GM06990 (cell line): Measurements from ENCODE around the gene PDLIM3.
"Not testable (repeated sequence)": the region's sequence is repeated elsewhere in the genome, so short reads cannot be mapped to it uniquely, and the experiment has no call there.

ENCODE experiments used
- DNase-seq: peaks from one replicate; pipeline ENCODE4 v3.0.0-alpha.2; 2011; ENCODE audit not compliant: insufficient read length; ENCODE audit errors: extremely low read depth
- H3K27me3 ChIP-seq: replicated peaks from 2 replicates; pipeline ENCODE4 v1.6.0; 2011; ENCODE audit warnings: low read length; ENCODE audit not compliant: control insufficient read depth, insufficient read depth
- H3K36me3 ChIP-seq: 2 replicates; pipeline ENCODE4 v1.5.1; 2011; ENCODE audit warnings: low read length; ENCODE audit not compliant: control insufficient read depth, insufficient read depth
- H3K4me3 ChIP-seq: replicated peaks from 2 replicates; pipeline ENCODE4 v1.5.1; 2011; ENCODE audit warnings: low read depth, mild to moderate bottlenecking, control low read depth, low read length
- TF ChIP-seq, protein P1 (sequence below): IDR thresholded peaks from 2 replicates; pipeline ENCODE4 v1.5.1; 2011; ENCODE audit warnings: low read length, control low read depth, mild to moderate bottlenecking, inconsistent platforms; ENCODE audit not compliant: insufficient read depth, poor library complexity, severe bottlenecking

PDLIM3 gene

DNA sequence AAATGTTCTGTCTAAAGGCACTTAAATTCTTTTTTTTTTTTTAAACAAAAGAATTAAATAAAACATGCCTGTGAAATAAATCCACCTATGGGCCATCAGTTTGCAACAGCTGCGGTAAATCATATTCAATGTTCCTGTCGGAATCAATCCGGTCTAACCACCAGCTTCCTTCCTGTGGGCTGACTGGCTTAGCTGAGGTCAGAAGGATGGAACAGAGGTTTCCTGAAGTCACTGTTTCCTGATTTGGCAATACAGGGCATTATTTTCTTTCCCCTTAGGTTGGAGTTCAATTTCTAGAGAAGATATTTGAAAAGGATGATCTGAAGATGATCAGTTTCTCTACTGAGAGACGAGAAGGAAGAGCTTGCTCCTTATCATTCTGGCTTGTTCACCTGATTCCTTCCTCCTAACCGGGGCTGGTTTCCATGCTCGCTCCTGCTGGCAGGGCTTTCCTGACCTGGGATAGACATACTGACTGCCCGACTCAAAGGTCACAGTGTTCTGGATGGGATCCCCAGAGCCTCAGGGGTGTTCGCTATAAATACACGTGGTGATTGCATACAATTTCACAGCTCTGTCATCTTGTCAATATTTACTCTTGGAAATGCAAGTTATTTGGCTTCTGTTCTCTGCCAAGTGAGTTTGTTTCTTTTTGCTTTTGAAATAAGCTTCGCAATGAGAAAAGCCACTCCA lies 21.7 kb downstream of the PDLIM3 start:
- Histone ChIP-seq H3K4me3 (no peak overlapping the region), H3K36me3 (no peaks in the 10 kb centered on the region), H3K27me3 (no peaks in the 10 kb centered on the region)
- peak; percentile 18 for DNase-seq
- TF ChIP-seq, protein P1, sequence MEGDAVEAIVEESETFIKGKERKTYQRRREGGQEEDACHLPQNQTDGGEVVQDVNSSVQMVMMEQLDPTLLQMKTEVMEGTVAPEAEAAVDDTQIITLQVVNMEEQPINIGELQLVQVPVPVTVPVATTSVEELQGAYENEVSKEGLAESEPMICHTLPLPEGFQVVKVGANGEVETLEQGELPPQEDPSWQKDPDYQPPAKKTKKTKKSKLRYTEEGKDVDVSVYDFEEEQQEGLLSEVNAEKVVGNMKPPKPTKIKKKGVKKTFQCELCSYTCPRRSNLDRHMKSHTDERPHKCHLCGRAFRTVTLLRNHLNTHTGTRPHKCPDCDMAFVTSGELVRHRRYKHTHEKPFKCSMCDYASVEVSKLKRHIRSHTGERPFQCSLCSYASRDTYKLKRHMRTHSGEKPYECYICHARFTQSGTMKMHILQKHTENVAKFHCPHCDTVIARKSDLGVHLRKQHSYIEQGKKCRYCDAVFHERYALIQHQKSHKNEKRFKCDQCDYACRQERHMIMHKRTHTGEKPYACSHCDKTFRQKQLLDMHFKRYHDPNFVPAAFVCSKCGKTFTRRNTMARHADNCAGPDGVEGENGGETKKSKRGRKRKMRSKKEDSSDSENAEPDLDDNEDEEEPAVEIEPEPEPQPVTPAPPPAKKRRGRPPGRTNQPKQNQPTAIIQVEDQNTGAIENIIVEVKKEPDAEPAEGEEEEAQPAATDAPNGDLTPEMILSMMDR, result no peak

DNA sequence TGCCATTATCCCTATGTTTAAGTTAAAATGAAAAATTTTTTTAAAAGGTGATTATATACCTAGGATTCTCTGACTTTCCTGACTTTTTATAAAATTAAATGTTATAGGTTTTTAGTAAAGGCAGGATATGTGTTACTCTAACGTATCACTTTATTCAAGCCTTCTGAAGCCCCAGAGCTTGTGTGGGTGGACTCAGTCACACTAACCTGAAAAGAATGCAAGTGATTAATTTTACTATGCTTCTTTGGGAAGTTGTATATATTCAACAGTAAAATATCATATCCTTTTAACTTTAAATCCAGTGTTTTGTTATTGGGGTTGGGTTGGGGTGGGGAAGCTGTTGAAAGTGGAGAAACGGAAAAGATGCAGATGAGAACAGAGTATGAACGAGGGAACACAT lies 22.8 kb downstream of the PDLIM3 start:
- Histone ChIP-seq H3K4me3 (no peak overlapping the region), H3K27me3 (no peaks in the 10 kb centered on the region), H3K36me3 (no peaks in the 10 kb centered on the region)
- TF ChIP-seq, protein P1, result no peak
- DNase-seq, result no peak

DNA sequence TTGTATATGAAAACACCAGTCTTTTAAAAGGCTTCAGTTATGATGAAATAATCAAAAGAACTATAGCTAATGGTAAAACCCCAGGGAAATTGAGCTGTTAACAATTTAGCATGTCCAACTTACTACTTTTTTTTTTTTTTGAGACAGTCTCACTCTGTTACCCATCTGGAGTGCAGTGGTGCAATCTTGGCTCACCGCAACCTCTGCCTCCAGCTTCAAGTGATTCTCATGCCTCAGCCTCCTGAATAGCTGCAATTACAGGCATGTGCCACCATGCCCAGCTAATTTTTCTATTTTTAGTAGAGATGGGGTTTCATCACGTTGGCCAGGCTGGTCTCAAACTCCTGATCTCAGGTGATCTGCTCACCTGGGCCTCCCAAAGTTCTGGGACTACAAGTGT lies 24.1 kb downstream of the PDLIM3 start:
- not testable (repeated sequence) for H3K27me3 ChIP-seq, H3K36me3 ChIP-seq, DNase-seq, H3K4me3 ChIP-seq

DNA sequence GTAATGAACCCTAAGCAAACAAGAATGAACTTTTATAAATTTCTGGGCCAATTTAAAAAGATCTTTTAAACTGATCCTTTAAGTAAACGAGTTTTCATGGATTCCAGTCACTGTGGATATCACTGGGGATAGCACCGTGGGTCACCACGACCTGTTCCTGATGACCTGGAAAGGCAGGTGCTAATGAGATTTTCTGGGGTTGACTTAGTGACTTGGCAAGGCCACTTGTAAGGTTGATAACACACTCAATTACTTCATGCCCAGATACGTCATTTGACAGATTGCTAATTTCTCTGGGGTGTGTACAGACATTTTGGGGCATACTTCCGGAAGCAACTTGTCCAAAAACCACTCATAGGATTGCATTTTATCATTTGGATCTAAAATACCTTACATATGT lies 24.5 kb downstream of the PDLIM3 start:
- H3K4me3 ChIP-seq, result no peak overlapping the region
- TF ChIP-seq, protein P1, result no peak
- H3K36me3 ChIP-seq, result no peaks in the 10 kb centered on the region
- H3K27me3 ChIP-seq, result no peaks in the 10 kb centered on the region
- no peak for DNase-seq

DNA sequence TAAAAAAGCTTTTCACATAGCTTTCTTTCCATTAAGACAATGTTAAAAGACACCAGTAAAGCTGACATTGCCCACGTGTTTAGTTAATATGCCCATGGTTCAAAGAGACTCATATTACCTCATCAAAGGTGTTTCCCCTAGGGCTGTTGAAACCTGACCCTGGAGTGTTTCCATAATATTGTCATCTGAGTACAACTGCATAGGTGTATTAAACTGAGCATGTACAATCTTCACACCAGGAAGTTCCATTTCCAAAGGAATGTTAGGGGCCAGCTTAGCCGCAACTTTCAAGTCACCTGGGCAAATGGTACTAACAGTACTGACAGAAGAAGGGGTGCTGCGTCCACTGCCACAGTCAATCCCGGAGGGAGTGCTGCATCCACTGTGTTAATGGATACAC lies 27.1 kb downstream of the PDLIM3 start:
- TF ChIP-seq, protein P1, result no peak
- Histone ChIP-seq H3K36me3 (no peaks in the 10 kb centered on the region), H3K27me3 (no peaks in the 10 kb centered on the region), H3K4me3 (no peak overlapping the region)
- no peak for DNase-seq

DNA sequence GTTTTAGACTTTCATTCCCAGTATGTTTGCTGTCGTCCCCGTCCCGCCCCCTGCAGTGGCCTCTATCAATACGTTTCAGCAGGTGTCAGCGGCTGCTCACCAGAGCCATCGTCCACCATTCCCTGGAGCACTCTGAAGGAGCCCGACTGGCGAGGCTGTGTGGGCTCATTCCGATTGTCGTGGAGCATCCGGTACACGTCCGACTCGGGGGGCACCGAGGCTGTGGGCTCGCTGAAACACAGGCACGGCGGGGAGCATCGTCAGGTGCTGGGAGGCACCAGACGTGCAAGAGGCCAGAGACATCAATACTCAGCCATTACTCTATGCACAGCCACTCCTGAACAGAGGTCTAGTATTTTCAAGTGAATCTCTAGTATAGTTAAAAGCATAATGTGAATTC lies 28.9 kb downstream of the PDLIM3 start:
- Histone ChIP-seq H3K36me3 (no peaks in the 10 kb centered on the region), H3K4me3 (no peak overlapping the region), H3K27me3 (no peaks in the 10 kb centered on the region)
- no peak for DNase-seq
- TF ChIP-seq, protein P1, result no peak
